Measurements from ENCODE around the gene LRRC17. TPM values are rescaled to one million over a fixed set of nuclear protein-coding genes. Genes with fewer than 3 reads are reported as not detected.

The LRRC17 gene
- total and polyA plus RNA-seq, 11 donors = 0.72 to 10.8 (median 2.8) TPM

GRCh38 chr7:102983602-102984001 lies 70.8 kb downstream of the LRRC17 start:
- peak in 3 of 4 donors; percentile 38 to 73 (median 42) for ATAC-seq
- no peak for DNase-seq
- TF ChIP-seq CTCF (IDR thresholded peaks at IDR 0.05) (no peak), POLR2A (IDR thresholded peaks at IDR 0.05) (no peak)
- no peak overlapping the region for H3K4me3 ChIP-seq
- no peak overlapping the region for H3K27ac ChIP-seq
- peaks cover 0 to 18% (median 6%) of the 10 kb centered on the region in 12 donors for H3K9me3 ChIP-seq
- H3K4me1 ChIP-seq = peaks cover 0 to 11% (median 0%) of the 10 kb centered on the region in 12 donors
- no peaks in the 10 kb centered on the region for H3K27me3 ChIP-seq
- 56 to 67% (median 60%) methylated on average over 7 of the region's 7 CpGs for WGBS, 4 donors
- intact Hi-C loops (cut with DNase I) = no loop called here
- H3K36me3 ChIP-seq = no peaks in the 10 kb centered on the region

- Histone ChIP-seq H3K4me3 (no peak overlapping the region), H3K27me3 (no peaks in the 10 kb centered on the region), H3K27ac (no peak overlapping the region), H3K36me3 (no peaks in the 10 kb centered on the region), H3K9me3 (peaks cover 0 to 2% (median 0%) of the 10 kb centered on the region in 12 donors), H3K4me1 (peaks cover 0 to 18% (median 0%) of the 10 kb centered on the region in 12 donors)
- ATAC-seq (no peak), DNase-seq (no peak)
- TF ChIP-seq POLR2A (IDR thresholded peaks at IDR 0.05) = no peak
- TF ChIP-seq CTCF (IDR thresholded peaks at IDR 0.05) = no peak
- intact Hi-C loops (cut with DNase I) = no loop called here
Measured at GRCh38 chr7:102985176-102985783, 72.5 kb downstream of the LRRC17 start.

GRCh38 chr7:102988088-102988487 lies 75.3 kb downstream of the LRRC17 start:
- Histone ChIP-seq H3K4me1 (peaks cover 0 to 46% (median under 1%) of the 10 kb centered on the region in 12 donors), H3K4me3 (no peak overlapping the region), H3K27me3 (no peaks in the 10 kb centered on the region), H3K9me3 (no peaks in the 10 kb centered on the region), H3K36me3 (no peaks in the 10 kb centered on the region), H3K27ac (peak overlapping the region in 1 of 12 donors; percentile 6)
- intact Hi-C loops (cut with DNase I) = no loop called here
- no peak for TF ChIP-seq CTCF (IDR thresholded peaks at IDR 0.05)
- TF ChIP-seq POLR2A (IDR thresholded peaks at IDR 0.05) = no peak
- DNase-seq (no peak), ATAC-seq (no peak)
- WGBS, 4 donors = 80 to 84% (median 83%) methylated on average over 2 of the region's 2 CpGs

- Histone ChIP-seq H3K9me3 (no peaks in the 10 kb centered on the region), H3K27me3 (no peaks in the 10 kb centered on the region), H3K36me3 (no peaks in the 10 kb centered on the region), H3K4me1 (peaks cover 0 to 49% (median 2%) of the 10 kb centered on the region in 12 donors), H3K4me3 (no peak overlapping the region), H3K27ac (peak overlapping the region in 1 of 12 donors; percentile 27)
- DNase-seq (no peak), ATAC-seq (no peak)
- TF ChIP-seq POLR2A (IDR thresholded peaks at IDR 0.05) (no peak), CTCF (IDR thresholded peaks at IDR 0.05) (no peak)
- 69 to 74% (median 72%) methylated on average over 6 of the region's 6 CpGs for WGBS, 4 donors
- intact Hi-C loops (cut with DNase I) = no loop called here
Measured at GRCh38 chr7:102988631-102989560, 76.1 kb downstream of the LRRC17 start.

All from heart left ventricle (tissue), 16 donors.